HepG2 (cell line): Measurements from ENCODE around the gene PDE3A. TPM values are rescaled to one million over a fixed set of nuclear protein-coding genes. Genes with fewer than 3 reads are reported as not detected.

Experiments
- ATAC-seq: fragments of 200-7000 bp; cut with Tn5 transposase; 3 replicates; pipeline ENCODE4 v1.9.1; 2020; ENCODE audit warnings: mild to moderate bottlenecking, moderate library complexity
- BruUV-seq: library from RNA; stranded (reverse); fragments of 400-500 nt; replicated peaks from 2 replicates; lab custom pipeline; 2021; lab: Mats Ljungman, UMichigan
- CTCF ChIA-PET: fragments of 300-600 bp; formaldehyde crosslinking; extraction: SDS; loops from one replicate; lab custom pipeline; 2021; ENCODE audit warnings: low total read pairs, inconsistent platforms, low intra/inter-chr PET ratio; lab: Yijun Ruan, JAX
- POLR2A ChIA-PET: fragments of 350-600 bp; sonication (Branson Sonifier 250); formaldehyde crosslinking; loops from one replicate; lab custom pipeline; 2020; ENCODE audit warnings: antibody characterized with exemption, inconsistent platforms; lab: Yijun Ruan, JAX
- DNase-seq: peaks from one replicate; pipeline ENCODE4 v3.0.0-alpha.2; 2015; ENCODE audit warnings: low spot score
- FAIRE-seq: peaks from 3 replicates; lab custom pipeline; 2011; peaks lifted over from hg19 to GRCh38; lab: Jason Lieb, UNC
- H2AFZ ChIP-seq: one replicate; pipeline ENCODE4 v1.6.1; 2011; ENCODE audit warnings: low read length, inconsistent platforms
- H3K27ac ChIP-seq: fragments of 300-600 bp; 3 replicates; pipeline ENCODE4 v1.8.0; 2011; ENCODE audit warnings: mixed run types, mild to moderate bottlenecking, mixed read lengths, low read length, inconsistent platforms; ENCODE audit not compliant: insufficient read depth; ENCODE audit errors: extremely low read length
- H3K27me3 ChIP-seq, 2 experiments: fragments of 200-600 bp in 1 of 2; 2 replicates in 1 of 2; 3 replicates in 1 of 2; pipeline versions ENCODE4 v1.6.0 to v1.8.0; 2011; ENCODE audit warnings: low read length in 2 of 2, mild to moderate bottlenecking in 2 of 2, moderate library complexity in 2 of 2, inconsistent platforms in 1 of 2; ENCODE audit not compliant: insufficient read depth in 2 of 2, control insufficient read depth in 1 of 2
- H3K36me3 ChIP-seq, 2 experiments: fragments of 200-600 bp in 1 of 2; replicated peaks in 1 of 2; 2 replicates in 1 of 2; 3 replicates in 1 of 2; pipeline versions ENCODE4 v1.5.1 to v1.8.0; 2011; ENCODE audit warnings: low read length in 2 of 2, inconsistent platforms in 1 of 2; ENCODE audit not compliant: insufficient read depth in 2 of 2, control insufficient read depth in 1 of 2
- H3K4me1 ChIP-seq: 2 replicates; pipeline ENCODE4 v1.5.1; 2012; ENCODE audit warnings: low read length, inconsistent platforms; ENCODE audit not compliant: insufficient read depth
- H3K4me2 ChIP-seq: 2 replicates; pipeline ENCODE4 v1.6.0; 2011; ENCODE audit warnings: low read depth, low read length, inconsistent platforms
- H3K4me3 ChIP-seq, 3 experiments: fragments of 200-600 bp in 1 of 3; sonication (generic), shearing (Covaris generic) in 1 of 3; replicated peaks in 1 of 3; 2 replicates each; pipeline ENCODE4 v1.5.1; 2011 to 2016; ENCODE audit warnings: low read length in 3 of 3, inconsistent platforms in 2 of 3, low read depth in 2 of 3, mild to moderate bottlenecking in 2 of 3, control low read depth in 1 of 3, mixed read lengths in 1 of 3; ENCODE audit not compliant: insufficient read depth in 1 of 3
- H3K79me2 ChIP-seq: one replicate; pipeline ENCODE4 v1.6.1; 2011; ENCODE audit warnings: low read length, inconsistent platforms; ENCODE audit not compliant: insufficient read depth
- H3K9ac ChIP-seq: 2 replicates; pipeline ENCODE4 v1.6.0; 2011; ENCODE audit warnings: mild to moderate bottlenecking, low read depth, low read length, inconsistent platforms; ENCODE audit not compliant: insufficient read depth
- H3K9me3 ChIP-seq: 2 replicates; pipeline ENCODE4 v1.5.1; 2012; ENCODE audit warnings: mild to moderate bottlenecking, low read length
- H4K20me1 ChIP-seq: 2 replicates; pipeline ENCODE4 v1.6.0; 2011; ENCODE audit warnings: inconsistent platforms, mild to moderate bottlenecking, low read length, moderate library complexity; ENCODE audit not compliant: insufficient read depth
- ARNTL ChIP-seq: sonication (generic); formaldehyde crosslinking; IDR thresholded peaks from 2 replicates; pipeline ENCODE4 v1.4.0; 2020; ENCODE audit warnings: mild to moderate bottlenecking, missing genetic modification reagents
- CEBPB ChIP-seq: IDR thresholded peaks from 2 replicates; pipeline ENCODE4 v1.6.1; 2011; ENCODE audit warnings: low read depth, low read length, improper control_type of control experiment, borderline replicate concordance
- HMG20A ChIP-seq: IDR thresholded peaks from 2 replicates; pipeline ENCODE4 v1.6.1; 2016; ENCODE audit warnings: borderline replicate concordance
- JARID2 ChIP-seq: sonication (generic); formaldehyde crosslinking; IDR thresholded peaks from 2 replicates; pipeline ENCODE4 v1.8.1; 2023; ENCODE audit warnings: missing genetic modification reagents, inconsistent platforms; ENCODE audit not compliant: insufficient replicate concordance
- NFYC ChIP-seq: IDR thresholded peaks from 2 replicates; pipeline ENCODE4 v1.6.1; 2016; ENCODE audit warnings: missing genetic modification reagents, missing compliant biosample characterization
- PPARG ChIP-seq: conservative IDR thresholded peaks from 2 replicates; pipeline ENCODE4 v1.6.1; 2016; ENCODE audit warnings: missing biosample characterization, missing genetic modification reagents
- TBL1XR1 ChIP-seq: fragments of 150-350 bp; IDR thresholded peaks from 2 replicates; pipeline ENCODE4 v1.6.1; 2014; ENCODE audit warnings: borderline replicate concordance, low read length; ENCODE audit not compliant: partially characterized antibody
- TMF1 ChIP-seq: sonication (generic); formaldehyde crosslinking; IDR thresholded peaks from 2 replicates; pipeline ENCODE4 v1.8.1; 2022; ENCODE audit warnings: low read depth, missing genetic modification reagents
- TP53 ChIP-seq: sonication (generic); formaldehyde crosslinking; conservative IDR thresholded peaks from 2 replicates; pipeline ENCODE4 v1.4.0; 2020; ENCODE audit warnings: missing genetic modification reagents
- ZNF235 ChIP-seq: sonication (generic); formaldehyde crosslinking; IDR thresholded peaks from 2 replicates; pipeline ENCODE4 v1.8.1; 2023; ENCODE audit warnings: mild to moderate bottlenecking, missing genetic modification reagents, borderline replicate concordance
- ZNF253 ChIP-seq: sonication (generic); formaldehyde crosslinking; IDR thresholded peaks from 2 replicates; pipeline ENCODE4 v1.8.0; 2022; ENCODE audit warnings: mild to moderate bottlenecking, missing genetic modification reagents, borderline replicate concordance
- ZNF703 ChIP-seq: sonication (generic); formaldehyde crosslinking; IDR thresholded peaks from 2 replicates; pipeline ENCODE4 v1.5.1; 2020; ENCODE audit warnings: missing genetic modification reagents, mild to moderate bottlenecking, moderate library complexity, borderline replicate concordance
- WGBS: methylation state at CpG from one replicate; pipeline ENCODE4 v1.1.6; 2017; ENCODE audit warnings: low lambda C conversion rate; 5-methylcytosine and 5-hydroxymethylcytosine counted together
- in situ Hi-C: cut with HindIII; loops from 2 replicates; pipeline ENCODE4 v1.10.0; 2017; ENCODE audit warnings: low pct_unique_long_range_greater_than_20kb; ENCODE audit not compliant: extremely low pct_ligation_motif_present
- intact Hi-C: fragments of 100-400 bp; cut with micrococcal nuclease; formaldehyde crosslinking; loops from one replicate; pipeline ENCODE4 v1.10.0; 2022; ENCODE audit not compliant: unreplicated experiment
- polyA plus RNA-seq, 8 experiments: library from polyadenylated mRNA; depleted of rRNA in 3 of 8; stranded (reverse) in 7 of 8; unstranded in 1 of 8; fragments of >200 nt; fragmentation: Illumina TruSeq in 4 of 8; extraction: Trizol in 4 of 8; gene quantifications; 2 replicates each; pipeline versions ENCODE4 v1.2.1 to v1.2.3, GENCODE V29; 2011 to 2016; ENCODE audit warnings: low read depth in 4 of 8, missing spikeins in 1 of 8, mixed read lengths in 1 of 8; ENCODE audit not compliant: insufficient read depth in 1 of 8
- total RNA-seq, 5 experiments: library from RNA; depleted of rRNA; stranded (reverse); fragments of >200 nt; fragmentation: Illumina TruSeq; extraction: Trizol; gene quantifications; 2 replicates each; pipeline ENCODE4 v1.2.3, GENCODE V29; 2016; ENCODE audit warnings: low read depth in 1 of 5
- TF ChIP-seq, protein P1 (sequence below): sonication (generic); formaldehyde crosslinking; IDR thresholded peaks from 2 replicates; pipeline ENCODE4 v1.4.0; 2020; ENCODE audit warnings: missing genetic modification reagents

Gene PDE3A
- total and polyA plus RNA-seq, 2 of the 13 experiments (the other 11 are each of a cell fraction or from before 2014, with no cell fraction given) = 0.77 to 1.5 TPM

DNA sequence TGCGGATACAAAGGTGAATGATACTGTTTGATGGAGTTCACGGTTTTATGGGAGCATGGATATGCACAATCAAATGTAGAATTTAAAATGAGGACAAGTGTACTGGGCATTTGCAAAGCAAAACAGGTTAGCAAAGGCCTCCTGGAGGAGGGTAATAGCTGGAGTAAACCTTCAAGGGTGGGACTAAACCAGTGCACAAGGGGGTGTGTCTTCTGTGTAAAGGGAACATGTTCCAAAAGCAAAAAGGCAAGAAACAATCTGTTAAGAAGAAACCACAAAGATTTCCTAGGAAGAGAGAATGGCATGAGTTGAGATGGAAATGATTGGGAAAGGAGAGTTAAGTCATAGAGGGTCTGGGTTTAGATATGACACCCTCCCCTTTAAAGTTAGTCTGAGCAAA lies 217.6 kb downstream of the PDE3A start:
- H3K27me3 ChIP-seq = no peaks in the 10 kb centered on the region; a peak in 1 of 5 replicates
- FAIRE-seq (no peak), ATAC-seq (no peak), DNase-seq (no peak)
- intact Hi-C loops = no loop called here
- H3K36me3 ChIP-seq = no peaks in the 10 kb centered on the region
- no peak overlapping the region for H3K9ac ChIP-seq
- no peak overlapping the region for H3K4me3 ChIP-seq
- ChIA-PET CTCF (no interaction called here), POLR2A (no interaction called here)
- TF ChIP-seq ZNF703 (CRISPR knock-in tag) (no peak), ZNF235 (no peak), HMG20A (CRISPR knock-in tag) (no peak), CEBPB (no peak), NFYC (CRISPR knock-in tag) (no peak), ARNTL (no peak), TMF1 (CRISPR knock-in tag) (no peak), JARID2 (no peak), TP53 (CRISPR knock-in tag) (no peak), ZNF253 (CRISPR knock-in tag) (no peak), TBL1XR1 (no peak), PPARG (CRISPR knock-in tag) (no peak)
- TF ChIP-seq, protein P1, sequence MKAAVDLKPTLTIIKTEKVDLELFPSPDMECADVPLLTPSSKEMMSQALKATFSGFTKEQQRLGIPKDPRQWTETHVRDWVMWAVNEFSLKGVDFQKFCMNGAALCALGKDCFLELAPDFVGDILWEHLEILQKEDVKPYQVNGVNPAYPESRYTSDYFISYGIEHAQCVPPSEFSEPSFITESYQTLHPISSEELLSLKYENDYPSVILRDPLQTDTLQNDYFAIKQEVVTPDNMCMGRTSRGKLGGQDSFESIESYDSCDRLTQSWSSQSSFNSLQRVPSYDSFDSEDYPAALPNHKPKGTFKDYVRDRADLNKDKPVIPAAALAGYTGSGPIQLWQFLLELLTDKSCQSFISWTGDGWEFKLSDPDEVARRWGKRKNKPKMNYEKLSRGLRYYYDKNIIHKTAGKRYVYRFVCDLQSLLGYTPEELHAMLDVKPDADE (CRISPR knock-in tag) = no peak
- H2AFZ ChIP-seq = no peak overlapping the region
- H3K9me3 ChIP-seq = no peaks in the 10 kb centered on the region
- H3K4me1 ChIP-seq = no peaks in the 10 kb centered on the region
- 33% methylated on average over 2 of the region's 2 CpGs for whole genome bisulfite sequencing
- H4K20me1 ChIP-seq = no peaks in the 10 kb centered on the region
- in situ Hi-C loops = no loop called here
- H3K27ac ChIP-seq = no peak overlapping the region
- no peak overlapping the region for H3K4me2 ChIP-seq
- BruUV-seq = no TSS peak
- no peaks in the 10 kb centered on the region for H3K79me2 ChIP-seq
